Progenitor cell of endocrine pancreas (in vitro differentiated cells): ENCODE data around the gene PKDREJ. TPM values are rescaled to one million over a fixed set of nuclear protein-coding genes. Genes with fewer than 3 reads are reported as not detected.

ENCODE experiments used
- DNase-seq: peaks from one replicate; pipeline ENCODE4 v3.0.0; 2021; ENCODE audit warnings: low spot score; ENCODE audit not compliant: unreplicated experiment
- H3K27ac Mint-ChIP-seq: 2 replicates; pipeline ENCODE4 v1.8.0; 2021; ENCODE audit warnings: mild to moderate bottlenecking, moderate library complexity, mixed read lengths
- H3K27me3 Mint-ChIP-seq: 2 replicates; pipeline ENCODE4 v1.8.0; 2021; ENCODE audit warnings: mixed read lengths
- H3K36me3 Mint-ChIP-seq: 2 replicates; pipeline ENCODE4 v1.8.0; 2022; ENCODE audit warnings: mixed read lengths; ENCODE audit not compliant: insufficient read depth
- H3K4me1 Mint-ChIP-seq: 2 replicates; pipeline ENCODE4 v1.8.0; 2021; ENCODE audit warnings: low read depth, mixed read lengths
- H3K4me3 Mint-ChIP-seq: 2 replicates; pipeline ENCODE4 v1.8.0; 2021; ENCODE audit warnings: low read depth, mild to moderate bottlenecking, moderate library complexity, mixed read lengths
- H3K9me3 Mint-ChIP-seq: 2 replicates; pipeline ENCODE4 v1.8.0; 2021; ENCODE audit warnings: low read depth, mixed read lengths
- CTCF ChIP-seq: fragments of 200-600 bp; sonication (generic); IDR thresholded peaks from one replicate; pipeline ENCODE4 v1.5.0; 2021; ENCODE audit warnings: antibody characterized with exemption, mild to moderate bottlenecking; ENCODE audit not compliant: unreplicated experiment
- total RNA-seq: library from RNA; stranded (reverse); gene quantifications from 2 replicates; pipeline ENCODE4 v1.2.1, GENCODE V29; 2021

The PKDREJ gene
- total RNA-seq, 1 donor from 2014 or later: not detected

GRCh38 chr22:46290843-46291785 is 28.0 kb upstream of the PKDREJ start:
- no peak for DNase-seq
- Mint-ChIP-seq H3K27me3 (no peaks in the 10 kb centered on the region), H3K27ac (no peak overlapping the region), H3K36me3 (peaks cover 16% of the 10 kb centered on the region), H3K4me1 (peaks cover 5% of the 10 kb centered on the region), H3K4me3 (no peak overlapping the region), H3K9me3 (no peaks in the 10 kb centered on the region)
- TF ChIP-seq CTCF: no peak

GRCh38 chr22:46290121-46290842 is 27.1 kb upstream of the PKDREJ start:
- DNase-seq: no peak
- Mint-ChIP-seq H3K4me1 (peaks cover under 1% of the 10 kb centered on the region), H3K9me3 (no peaks in the 10 kb centered on the region), H3K4me3 (no peak overlapping the region), H3K27me3 (no peaks in the 10 kb centered on the region), H3K36me3 (peaks cover 21% of the 10 kb centered on the region), H3K27ac (no peak overlapping the region)
- TF ChIP-seq CTCF: no peak

GRCh38 chr22:46289244-46289891 is 26.2 kb upstream of the PKDREJ start:
- Mint-ChIP-seq H3K9me3 (no peaks in the 10 kb centered on the region), H3K4me3 (no peak overlapping the region), H3K36me3 (peaks cover 25% of the 10 kb centered on the region), H3K27ac (no peak overlapping the region), H3K27me3 (no peaks in the 10 kb centered on the region), H3K4me1 (no peaks in the 10 kb centered on the region)
- no peak for DNase-seq
- no peak for TF ChIP-seq CTCF

- TF ChIP-seq CTCF: no peak
- Mint-ChIP-seq H3K36me3 (peaks cover 30% of the 10 kb centered on the region), H3K27ac (no peak overlapping the region), H3K4me3 (no peak overlapping the region), H3K27me3 (no peaks in the 10 kb centered on the region), H3K4me1 (no peaks in the 10 kb centered on the region), H3K9me3 (no peaks in the 10 kb centered on the region)
- DNase-seq: no peak
Observed at GRCh38 chr22:46288846-46289243, 25.7 kb upstream of the PKDREJ start.
